Superior temporal gyrus (tissue), 1 donor: ENCODE results near the gene OR8A1.
"Not testable (repeated sequence)": the region's sequence is repeated elsewhere in the genome, so short reads cannot be mapped to it uniquely, and the experiment has no call there.

Experiments
- DNase-seq: peaks from one replicate; pipeline ENCODE4 v3.0.0-alpha.2; 2016; ENCODE audit errors: extremely low spot score

The OR8A1 gene

GRCh38 chr11:124595302-124595701, 25.5 kb downstream of the OR8A1 start:
- no peak for DNase-seq

- DNase-seq: no peak
Measured at GRCh38 chr11:124597626-124598025, 27.8 kb downstream of the OR8A1 start.

GRCh38 chr11:124600621-124601320, 31.0 kb downstream of the OR8A1 start:
- DNase-seq: no peak

GRCh38 chr11:124602193-124602592, 32.4 kb downstream of the OR8A1 start:
- no peak for DNase-seq

GRCh38 chr11:124602723-124603122, 32.9 kb downstream of the OR8A1 start:
- DNase-seq: not testable (repeated sequence)

- DNase-seq: no peak
Measured at GRCh38 chr11:124605719-124606118, 35.9 kb downstream of the OR8A1 start.

GRCh38 chr11:124608147-124608546, 38.4 kb downstream of the OR8A1 start:
- DNase-seq: no peak

- no peak for DNase-seq
Measured at GRCh38 chr11:124610295-124610694, 40.5 kb downstream of the OR8A1 start.

- no peak for DNase-seq
Measured at GRCh38 chr11:124611064-124611463, 41.3 kb downstream of the OR8A1 start, which contains the start of gene PANX3. TSS of gene PANX3 (plus strand) at chr11:124611428. CDS start at chr11:124611557, 129 bp downstream.

GRCh38 chr11:124612045-124612444, 42.2 kb downstream of the OR8A1 start:
- DNase-seq: no peak

GRCh38 chr11:124612567-124613246, 42.9 kb downstream of the OR8A1 start:
- DNase-seq: no peak

- no peak for DNase-seq
Measured at GRCh38 chr11:124618863-124619262, 49.1 kb downstream of the OR8A1 start.
